Measurements from ENCODE around the gene C8B. TPM values are rescaled to one million over a fixed set of nuclear protein-coding genes. Genes with fewer than 3 reads are reported as not detected.

Gene C8B
- not detected for total RNA-seq

- no peaks in the 10 kb centered on the region for H3K9me3 ChIP-seq
- no peak for TF ChIP-seq POLR2AphosphoS5 (IDR thresholded peaks at IDR 0.05)
- WGBS = 92% methylated on average over 3 of the region's 3 CpGs
- no peak within 1 kb of the TSS for H3K4me3 ChIP-seq
- no peak within 1 kb of the TSS for H3K27ac ChIP-seq
- H3K36me3 ChIP-seq = no peaks in the 10 kb centered on the region
- H3K4me1 ChIP-seq (replicated peaks) = no peaks in the 10 kb centered on the region
- no peak for DNase-seq (ENCODE audit: low spot score)
- intact Hi-C loops (cut with DNase I) = no loop called here
- H3K27me3 ChIP-seq (replicated peaks; ENCODE audit: insufficient read depth) = no peaks in the 10 kb centered on the region
Measured at GRCh38 chr1:56965916-56966697, at the start of gene C8B. C8B (minus strand) TSS chr1:56966015; CDS start chr1:56965948, 67 bp downstream.

GRCh38 chr1:57015071-57015470, 49.3 kb upstream of the C8B start:
- DNase-seq (ENCODE audit: low spot score) = no peak
- Histone ChIP-seq H3K4me3 (no peak overlapping the region), H3K4me1 (replicated peaks) (no peaks in the 10 kb centered on the region), H3K27me3 (replicated peaks; ENCODE audit: insufficient read depth) (no peaks in the 10 kb centered on the region), H3K9me3 (no peaks in the 10 kb centered on the region), H3K36me3 (no peaks in the 10 kb centered on the region), H3K27ac (no peak overlapping the region)
- no peak for TF ChIP-seq CTCF (IDR thresholded peaks at IDR 0.05)
- TF ChIP-seq POLR2A (IDR thresholded peaks at IDR 0.05) = no peak
- TF ChIP-seq POLR2AphosphoS5 (IDR thresholded peaks at IDR 0.05) = no peak
- 86% methylated on average over 15 of the region's 15 CpGs for WGBS
- intact Hi-C loops (cut with DNase I) = no loop called here

- Histone ChIP-seq H3K4me1 (replicated peaks) (no peaks in the 10 kb centered on the region), H3K36me3 (no peaks in the 10 kb centered on the region), H3K4me3 (no peak overlapping the region), H3K27ac (no peak overlapping the region), H3K9me3 (no peaks in the 10 kb centered on the region), H3K27me3 (replicated peaks; ENCODE audit: insufficient read depth) (no peaks in the 10 kb centered on the region)
- intact Hi-C loops (cut with DNase I) = no loop called here
- TF ChIP-seq POLR2AphosphoS5 (IDR thresholded peaks at IDR 0.05) (no peak), POLR2A (IDR thresholded peaks at IDR 0.05) (no peak), CTCF (IDR thresholded peaks at IDR 0.05) (no peak)
- 84% methylated on average over 2 of the region's 2 CpGs for WGBS
- DNase-seq (ENCODE audit: low spot score) = no peak
Measured at GRCh38 chr1:57013522-57013921, 47.7 kb upstream of the C8B start.

GRCh38 chr1:57012315-57012714, 46.5 kb upstream of the C8B start:
- Histone ChIP-seq H3K9me3 (no peaks in the 10 kb centered on the region), H3K4me3 (no peak overlapping the region), H3K27ac (no peak overlapping the region), H3K27me3 (replicated peaks; ENCODE audit: insufficient read depth) (no peaks in the 10 kb centered on the region), H3K36me3 (no peaks in the 10 kb centered on the region), H3K4me1 (replicated peaks) (no peaks in the 10 kb centered on the region)
- WGBS = 81% methylated on average over 1 of the region's 1 CpG
- DNase-seq (ENCODE audit: low spot score) = no peak
- no peak for TF ChIP-seq CTCF (IDR thresholded peaks at IDR 0.05)
- TF ChIP-seq POLR2A (IDR thresholded peaks at IDR 0.05) = no peak
- intact Hi-C loops (cut with DNase I) = no loop called here

GRCh38 chr1:57010511-57010910, 44.7 kb upstream of the C8B start:
- Histone ChIP-seq H3K27ac (no peak overlapping the region), H3K27me3 (replicated peaks; ENCODE audit: insufficient read depth) (no peaks in the 10 kb centered on the region)
- 94% methylated on average over 4 of the region's 4 CpGs for WGBS

More at GRCh38 chr1:57010511-57010910, 44.7 kb upstream of the C8B start:
- Histone ChIP-seq H3K36me3 (no peaks in the 10 kb centered on the region), H3K4me1 (replicated peaks) (no peaks in the 10 kb centered on the region), H3K9me3 (no peaks in the 10 kb centered on the region), H3K4me3 (no peak overlapping the region)
- intact Hi-C loops (cut with DNase I) = no loop called here
- no peak for DNase-seq (ENCODE audit: low spot score)
- TF ChIP-seq POLR2AphosphoS5 (IDR thresholded peaks at IDR 0.05) (no peak), POLR2A (IDR thresholded peaks at IDR 0.05) (no peak), CTCF (IDR thresholded peaks at IDR 0.05) (no peak)

All from prostate gland (tissue), 2 donors.